ENCODE data around the gene NFATC3. TPM values are rescaled to one million over a fixed set of nuclear protein-coding genes. Genes with fewer than 3 reads are reported as not detected.
"Not testable (repeated sequence)": the region's sequence is repeated elsewhere in the genome, so short reads cannot be mapped to it uniquely, and the experiment has no call there.

The NFATC3 gene
- total RNA-seq, 1 experiment from 2014 or later = 43.9 TPM

DNA sequence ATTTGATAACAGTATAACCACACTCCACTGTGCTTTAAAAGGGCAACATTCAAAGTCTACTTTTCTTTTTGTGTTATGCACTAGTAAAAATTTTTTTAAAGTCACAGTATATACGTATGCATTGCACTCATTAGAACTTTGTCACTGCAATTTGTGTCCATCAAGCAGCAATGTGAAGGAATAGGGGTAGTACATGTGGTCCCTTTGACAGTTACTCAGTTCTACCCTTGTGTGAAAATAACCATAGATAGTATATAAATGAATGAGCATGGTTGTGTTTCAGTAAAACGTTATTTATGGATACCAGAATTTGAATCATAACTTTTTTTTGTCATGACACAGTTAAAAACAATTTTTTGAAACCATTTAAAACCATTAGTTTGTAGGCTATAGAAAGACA lies 30.7 kb downstream of the NFATC3 start:
- Histone ChIP-seq H3K4me1 (peaks cover 9% of the 10 kb centered on the region; the same call in 1 of the 2 replicates), H3K4me3 (ENCODE audit: low read depth, low read length) (no peak overlapping the region), H3K9me3 (no peaks in the 10 kb centered on the region), H3K36me3 (ENCODE audit: control insufficient read depth, insufficient read depth, low read length) (no peaks in the 10 kb centered on the region), H3K27me3 (replicated peaks; ENCODE audit: control insufficient read depth, insufficient read depth, low read length) (no peaks in the 10 kb centered on the region)
- DNase-seq = no peak
- Mint-ChIP-seq H3K4me1 (ENCODE audit: low read depth, unreplicated experiment) (peaks cover 11% of the 10 kb centered on the region), H3K4me3 (ENCODE audit: unreplicated experiment) (no peak overlapping the region), H3K27ac (ENCODE audit: unreplicated experiment) (no peak overlapping the region), H3K27me3 (ENCODE audit: insufficient read depth, unreplicated experiment) (no peaks in the 10 kb centered on the region), H3K36me3 (ENCODE audit: insufficient read depth, unreplicated experiment) (no peaks in the 10 kb centered on the region), H3K9me3 (ENCODE audit: unreplicated experiment) (peaks cover 5% of the 10 kb centered on the region)
- no peak for TF ChIP-seq CTCF (IDR thresholded peaks at IDR 0.05; ENCODE audit: insufficient read depth in 1 of 2, low read depth in 1 of 2, low read length in 1 of 2, severe bottlenecking in 1 of 2, unreplicated experiment in 1 of 2)
- BruUV-seq (replicated peaks) = no TSS peak
- POLR2A ChIA-PET = no interaction called here
- intact Hi-C loops (cut with micrococcal nuclease; ENCODE audit: unreplicated experiment) = loop anchor here (1.0 kb wide), 1 partner anchor 22 kb away; no protein-coding TSS in a partner anchor
- CTCF ChIA-PET = no interaction called here

DNA sequence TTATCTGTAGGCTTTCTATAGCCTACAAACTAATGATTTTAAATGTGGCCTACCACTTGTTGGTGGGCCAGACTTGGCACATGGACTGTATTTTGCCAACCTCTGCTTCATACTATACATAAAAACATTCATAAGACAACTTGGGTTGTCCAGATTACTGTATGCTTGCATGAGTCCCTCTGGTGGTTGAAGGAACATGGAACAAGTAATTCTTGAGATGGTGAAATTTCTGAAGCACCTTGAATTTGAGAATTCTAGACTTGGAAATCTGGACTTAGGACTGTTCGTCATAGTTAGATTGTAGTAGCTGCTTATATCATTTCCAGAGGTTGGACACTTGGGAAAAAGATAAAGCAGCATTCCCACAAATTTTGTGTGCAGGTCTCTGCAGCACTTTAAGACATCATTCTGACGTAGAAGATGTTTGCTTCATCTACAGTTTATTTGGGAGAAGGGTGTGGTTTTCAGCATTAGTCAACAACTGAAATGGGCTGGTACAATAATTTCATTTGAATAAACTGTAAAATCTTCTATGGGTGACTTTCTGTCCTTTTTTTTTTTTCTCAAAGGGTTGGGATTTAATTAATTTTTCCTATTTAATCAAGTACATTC lies 31.2 kb downstream of the NFATC3 start:
- CTCF ChIA-PET = no interaction called here
- BruUV-seq (replicated peaks) = no TSS peak
- intact Hi-C loops (cut with micrococcal nuclease; ENCODE audit: unreplicated experiment) = loop anchor here (1.0 kb wide), 1 partner anchor 22 kb away; no protein-coding TSS in a partner anchor

DNA sequence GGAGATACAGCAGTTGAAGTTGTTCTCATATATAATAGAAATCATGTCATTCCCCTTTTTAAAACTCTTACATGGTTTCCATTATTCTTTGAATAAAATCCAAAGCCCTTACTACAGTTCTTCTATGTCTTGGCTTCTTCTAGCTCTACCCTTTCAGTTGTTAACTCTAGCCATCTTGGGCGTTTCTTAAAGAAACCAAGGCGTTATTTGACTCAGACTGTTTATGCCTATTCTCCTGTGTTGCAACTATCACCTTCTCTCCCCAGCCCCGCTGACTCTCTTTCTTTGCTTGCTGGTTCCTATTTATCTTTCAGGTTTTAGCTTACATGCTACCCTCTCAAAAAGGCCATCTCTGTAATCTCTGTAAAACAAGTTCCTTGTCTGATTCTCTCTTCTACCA lies 32.7 kb downstream of the NFATC3 start:
- H3K9me3 Mint-ChIP-seq (ENCODE audit: unreplicated experiment) = no peaks in the 10 kb centered on the region
- H3K4me1 Mint-ChIP-seq (ENCODE audit: low read depth, unreplicated experiment) = peaks cover 6% of the 10 kb centered on the region
- no peak for DNase-seq
- H3K27ac Mint-ChIP-seq (ENCODE audit: unreplicated experiment) = no peak overlapping the region
- H3K4me1 ChIP-seq = peaks cover 9% of the 10 kb centered on the region; the same call in 1 of the 2 replicates
- no peak for TF ChIP-seq CTCF (IDR thresholded peaks at IDR 0.05; ENCODE audit: insufficient read depth in 1 of 2, low read depth in 1 of 2, low read length in 1 of 2, severe bottlenecking in 1 of 2, unreplicated experiment in 1 of 2)
- no peaks in the 10 kb centered on the region for H3K36me3 Mint-ChIP-seq (ENCODE audit: insufficient read depth, unreplicated experiment)
- H3K4me3 ChIP-seq (ENCODE audit: low read depth, low read length) = no peak overlapping the region
- no peaks in the 10 kb centered on the region for H3K36me3 ChIP-seq (ENCODE audit: control insufficient read depth, insufficient read depth, low read length)
- ChIA-PET CTCF (no interaction called here), POLR2A (no interaction called here)
- H3K27me3 Mint-ChIP-seq (ENCODE audit: insufficient read depth, unreplicated experiment) = no peaks in the 10 kb centered on the region
- no peak overlapping the region for H3K4me3 Mint-ChIP-seq (ENCODE audit: unreplicated experiment)
- no TSS peak for BruUV-seq (replicated peaks)
- H3K27me3 ChIP-seq (replicated peaks; ENCODE audit: control insufficient read depth, insufficient read depth, low read length) = no peaks in the 10 kb centered on the region
- intact Hi-C loops (cut with micrococcal nuclease; ENCODE audit: unreplicated experiment) = no loop called here
- H3K9me3 ChIP-seq = no peaks in the 10 kb centered on the region

More for the DNA sequence above, 31.2 kb downstream of the NFATC3 start:
- Histone ChIP-seq H3K4me3 (ENCODE audit: low read depth, low read length) (no peak overlapping the region), H3K36me3 (ENCODE audit: control insufficient read depth, insufficient read depth, low read length) (no peaks in the 10 kb centered on the region), H3K9me3 (no peaks in the 10 kb centered on the region), H3K27me3 (replicated peaks; ENCODE audit: control insufficient read depth, insufficient read depth, low read length) (no peaks in the 10 kb centered on the region), H3K4me1 (peaks cover 9% of the 10 kb centered on the region; the same call in 1 of the 2 replicates)
- Mint-ChIP-seq H3K27ac (ENCODE audit: unreplicated experiment) (no peak overlapping the region), H3K4me1 (ENCODE audit: low read depth, unreplicated experiment) (peaks cover 11% of the 10 kb centered on the region), H3K4me3 (ENCODE audit: unreplicated experiment) (no peak overlapping the region), H3K27me3 (ENCODE audit: insufficient read depth, unreplicated experiment) (no peaks in the 10 kb centered on the region), H3K36me3 (ENCODE audit: insufficient read depth, unreplicated experiment) (no peaks in the 10 kb centered on the region), H3K9me3 (ENCODE audit: unreplicated experiment) (no peaks in the 10 kb centered on the region)
- POLR2A ChIA-PET = no interaction called here
- TF ChIP-seq CTCF (IDR thresholded peaks at IDR 0.05; ENCODE audit: insufficient read depth in 1 of 2, low read depth in 1 of 2, low read length in 1 of 2, severe bottlenecking in 1 of 2, unreplicated experiment in 1 of 2) = peak; percentile 68 to 82
- peak in 1 of 2 experiments; percentile 29 for DNase-seq

DNA sequence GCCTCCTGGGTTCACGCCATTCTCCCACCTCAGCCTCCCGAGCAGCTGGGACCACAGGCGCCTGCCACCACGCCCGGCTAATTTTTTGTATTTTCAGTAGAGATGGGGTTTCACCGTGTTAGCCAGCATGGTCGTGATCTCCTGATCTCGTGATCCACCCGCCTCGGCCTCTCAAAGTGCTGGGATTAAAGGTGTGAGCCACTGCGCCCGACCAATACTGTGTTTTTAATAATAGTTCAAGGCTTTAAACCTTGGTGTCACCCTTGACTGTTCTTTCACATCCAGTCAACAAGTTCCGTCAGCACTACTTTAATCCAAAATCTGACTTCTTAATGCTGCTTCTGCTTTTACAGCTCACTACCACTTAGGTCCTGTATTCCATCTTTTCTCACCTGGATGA lies 33.8 kb downstream of the NFATC3 start:
- H3K27ac Mint-ChIP-seq (ENCODE audit: unreplicated experiment); H3K36me3 Mint-ChIP-seq (ENCODE audit: insufficient read depth, unreplicated experiment); H3K4me3 Mint-ChIP-seq (ENCODE audit: unreplicated experiment); H3K36me3 ChIP-seq (ENCODE audit: control insufficient read depth, insufficient read depth, low read length); H3K4me3 ChIP-seq (ENCODE audit: low read depth, low read length); H3K4me1 Mint-ChIP-seq (ENCODE audit: low read depth, unreplicated experiment); H3K9me3 ChIP-seq; H3K27me3 Mint-ChIP-seq (ENCODE audit: insufficient read depth, unreplicated experiment); POLR2A ChIA-PET; H3K27me3 ChIP-seq (replicated peaks; ENCODE audit: control insufficient read depth, insufficient read depth, low read length); DNase-seq; CTCF ChIA-PET; intact Hi-C loops (cut with micrococcal nuclease; ENCODE audit: unreplicated experiment); BruUV-seq (replicated peaks); H3K9me3 Mint-ChIP-seq (ENCODE audit: unreplicated experiment); H3K4me1 ChIP-seq: not testable (repeated sequence)

DNA sequence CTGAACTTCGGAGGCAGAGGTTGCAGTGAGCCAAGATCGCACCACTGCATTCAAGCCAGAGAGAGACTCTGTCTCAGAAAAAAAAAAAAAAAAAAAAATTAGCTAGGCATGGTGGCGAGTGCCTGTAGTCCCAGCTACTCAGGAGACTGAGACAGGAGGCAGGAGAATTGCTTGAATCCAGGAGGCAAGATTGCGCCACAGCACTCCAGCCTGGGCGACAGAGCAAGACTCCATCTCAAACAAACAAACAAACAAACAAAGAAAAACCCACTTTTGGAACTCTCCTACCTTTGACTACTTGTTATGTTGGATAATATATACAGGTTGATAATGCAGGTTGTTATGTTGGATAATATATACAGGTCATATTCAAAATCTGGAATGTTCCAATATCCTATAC lies 35.3 kb downstream of the NFATC3 start:
- DNase-seq; H3K4me1 ChIP-seq; BruUV-seq (replicated peaks); H3K9me3 Mint-ChIP-seq (ENCODE audit: unreplicated experiment); H3K27me3 ChIP-seq (replicated peaks; ENCODE audit: control insufficient read depth, insufficient read depth, low read length); H3K9me3 ChIP-seq; H3K27me3 Mint-ChIP-seq (ENCODE audit: insufficient read depth, unreplicated experiment); H3K27ac Mint-ChIP-seq (ENCODE audit: unreplicated experiment); H3K36me3 Mint-ChIP-seq (ENCODE audit: insufficient read depth, unreplicated experiment); H3K4me3 ChIP-seq (ENCODE audit: low read depth, low read length); POLR2A ChIA-PET; intact Hi-C loops (cut with micrococcal nuclease; ENCODE audit: unreplicated experiment); H3K4me1 Mint-ChIP-seq (ENCODE audit: low read depth, unreplicated experiment); H3K4me3 Mint-ChIP-seq (ENCODE audit: unreplicated experiment); H3K36me3 ChIP-seq (ENCODE audit: control insufficient read depth, insufficient read depth, low read length): not testable (repeated sequence)
- CTCF ChIA-PET = interaction anchor here (0.6 to 1.3 kb wide), 2 partner anchors 27 to 76 kb away, joined by 5 read pairs; no protein-coding TSS in a partner anchor
